Activated T-cell treated with anti-CD3 and anti-CD28 coated beads, Interleukin-2, amount 50 U/mL, for 4 hours (primary cell): ENCODE measurements around the gene SLC17A7. TPM values are rescaled to one million over a fixed set of nuclear protein-coding genes. Genes with fewer than 3 reads are reported as not detected.
"Not testable (repeated sequence)": the region's sequence is repeated elsewhere in the genome, so short reads cannot be mapped to it uniquely, and the experiment has no call there.

Experiments used
- ATAC-seq, 2 donors: fragments of 200-7000 bp; cut with Tn5 transposase; one replicate each; pipeline ENCODE4 v1.10.0; 2021
- DNase-seq: peaks from one replicate; pipeline ENCODE4 v3.0.0-alpha.2; 2020
- H3K27me3 Mint-ChIP-seq: one replicate; pipeline ENCODE4 v1.8.0; 2021; ENCODE audit warnings: low read depth, mixed read lengths
- H3K36me3 Mint-ChIP-seq: one replicate; pipeline ENCODE4 v1.8.0; 2022; ENCODE audit warnings: mixed read lengths; ENCODE audit not compliant: insufficient read depth
- H3K4me1 Mint-ChIP-seq: one replicate; pipeline ENCODE4 v1.8.0; 2021; ENCODE audit warnings: low read depth, mixed read lengths
- H3K4me3 Mint-ChIP-seq: one replicate; pipeline ENCODE4 v1.8.0; 2021; ENCODE audit warnings: mild to moderate bottlenecking, moderate library complexity, mixed read lengths
- H3K9me3 Mint-ChIP-seq: one replicate; pipeline ENCODE4 v1.8.0; 2021; ENCODE audit warnings: mixed read lengths
- total RNA-seq, 3 donors: library from RNA; stranded (reverse); gene quantifications; one replicate each; pipeline ENCODE4 v1.2.1, GENCODE V29; 2021

The SLC17A7 gene
- total RNA-seq, 3 donors from 2014 or later = 0.08 to 0.13 TPM; not detected in 1

DNA sequence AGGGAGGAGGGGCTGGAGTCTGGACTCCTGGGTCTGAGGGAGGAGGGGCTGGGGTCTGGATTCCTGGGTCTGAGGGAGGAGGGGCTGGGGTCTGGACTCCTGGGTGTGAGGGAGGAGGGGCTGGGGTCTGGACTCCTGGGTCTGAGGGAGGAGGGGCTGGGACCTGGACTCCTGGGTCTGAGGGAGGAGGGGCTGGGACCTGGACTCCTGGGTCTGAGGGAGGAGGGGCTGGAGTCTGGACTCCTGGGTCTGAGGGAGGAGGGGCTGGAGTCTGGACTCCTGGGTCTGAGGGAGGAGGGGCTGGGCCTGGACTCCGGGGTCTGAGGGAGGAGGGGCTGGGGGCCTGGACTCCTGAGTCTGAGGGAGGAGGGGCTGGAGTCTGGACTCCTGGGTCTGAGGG, 19.8 kb upstream of the SLC17A7 start:
- not testable (repeated sequence) for H3K4me1 Mint-ChIP-seq, H3K4me3 Mint-ChIP-seq, ATAC-seq

DNA sequence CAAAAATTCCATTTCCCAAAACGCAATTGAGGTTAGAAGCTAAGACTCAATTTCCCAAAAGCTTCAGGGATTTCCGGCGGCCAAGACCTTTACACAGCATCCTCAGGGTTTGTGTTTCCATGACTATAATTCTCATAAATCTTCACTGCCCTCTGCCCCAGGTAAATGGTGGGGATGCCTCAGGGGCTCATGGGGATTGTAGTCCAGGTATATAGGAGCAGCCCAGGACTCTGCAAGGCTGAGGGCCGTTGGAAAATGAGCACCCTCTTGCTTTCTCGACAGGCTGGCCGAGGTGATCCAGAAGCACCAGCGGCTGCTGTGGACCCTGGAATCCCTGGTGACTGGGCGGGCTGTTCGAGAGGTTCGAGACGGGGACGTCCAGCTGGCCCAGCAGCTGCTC, 18.1 kb upstream of the SLC17A7 start:
- no peaks in the 10 kb centered on the region for H3K27me3 Mint-ChIP-seq
- H3K4me1 Mint-ChIP-seq = peaks cover 7% of the 10 kb centered on the region
- peaks cover 7% of the 10 kb centered on the region for H3K36me3 Mint-ChIP-seq
- DNase-seq (no peak), ATAC-seq (no peak)
- no peaks in the 10 kb centered on the region for H3K9me3 Mint-ChIP-seq
- H3K4me3 Mint-ChIP-seq = no peak overlapping the region

More for the DNA sequence above, 19.8 kb upstream of the SLC17A7 start:
- H3K36me3 Mint-ChIP-seq, DNase-seq, H3K27me3 Mint-ChIP-seq, H3K9me3 Mint-ChIP-seq: not testable (repeated sequence)

DNA sequence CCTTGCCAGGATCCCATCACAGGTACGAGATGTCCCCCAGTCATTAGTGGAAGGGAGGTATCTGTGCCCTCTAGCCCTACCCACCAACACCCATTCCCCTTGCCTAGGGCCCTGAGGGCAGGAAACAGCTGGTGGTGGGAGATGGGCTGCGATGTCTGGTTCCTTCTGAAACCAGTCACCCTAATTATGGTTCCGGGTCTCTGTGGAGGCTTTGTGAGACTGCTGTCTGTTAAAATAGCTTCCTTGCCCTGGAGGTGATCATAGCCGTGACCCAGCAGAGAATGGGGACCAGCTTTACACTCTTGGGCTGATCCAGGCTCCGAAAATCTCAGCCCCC, 17.2 kb upstream of the SLC17A7 start:
- Mint-ChIP-seq H3K4me1 (peaks cover 8% of the 10 kb centered on the region), H3K36me3 (peaks cover 7% of the 10 kb centered on the region), H3K4me3 (no peak overlapping the region), H3K27me3 (no peaks in the 10 kb centered on the region), H3K9me3 (no peaks in the 10 kb centered on the region)
- no peak for DNase-seq
- no peak for ATAC-seq

DNA sequence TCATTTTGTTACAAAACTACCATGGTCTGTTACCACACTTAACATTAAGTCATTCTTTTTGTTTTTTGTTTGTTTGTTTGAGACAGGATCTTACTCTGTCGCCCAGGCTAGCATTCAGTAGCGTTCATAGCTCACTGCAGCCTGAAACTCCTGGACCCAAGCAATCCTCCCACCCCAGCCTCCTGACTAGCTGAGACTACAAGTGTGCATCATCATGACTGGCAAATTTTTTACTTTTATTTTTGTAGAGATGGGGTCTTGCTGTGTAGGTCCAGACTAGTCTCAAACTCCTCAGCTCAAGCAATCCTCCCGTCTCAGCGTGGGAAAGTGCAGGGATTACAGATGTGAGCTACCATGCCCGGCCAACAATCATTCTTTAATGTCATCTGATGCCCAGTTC, 15.0 kb upstream of the SLC17A7 start:
- Mint-ChIP-seq H3K27me3 (no peaks in the 10 kb centered on the region), H3K4me1 (peaks cover 22% of the 10 kb centered on the region), H3K4me3 (peak overlapping the region; percentile 31), H3K9me3 (no peaks in the 10 kb centered on the region), H3K36me3 (peaks cover 7% of the 10 kb centered on the region)
- ATAC-seq (no peak), DNase-seq (no peak)

DNA sequence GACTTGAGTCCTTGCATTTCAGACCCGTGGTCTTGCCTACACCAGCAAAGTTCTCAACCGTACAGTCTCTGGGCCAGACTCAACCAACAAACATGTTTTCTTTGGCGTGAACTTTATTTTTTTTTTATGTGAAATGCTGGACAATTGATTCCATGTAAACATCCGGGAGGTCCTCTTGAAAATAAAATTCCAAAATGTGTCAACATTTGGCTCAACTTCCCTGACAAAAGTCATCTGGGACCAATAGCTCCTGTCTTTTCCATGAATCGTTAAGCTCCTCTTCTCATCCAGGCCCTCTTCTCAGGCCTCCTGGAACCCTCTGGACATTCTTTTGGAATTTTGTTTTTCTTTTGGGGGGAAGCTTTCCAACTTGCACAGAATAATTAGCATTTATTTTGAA, 14.4 kb upstream of the SLC17A7 start:
- peaks cover 7% of the 10 kb centered on the region for H3K36me3 Mint-ChIP-seq
- no peak for DNase-seq
- no peaks in the 10 kb centered on the region for H3K27me3 Mint-ChIP-seq
- peaks cover 25% of the 10 kb centered on the region for H3K4me1 Mint-ChIP-seq
- no peaks in the 10 kb centered on the region for H3K9me3 Mint-ChIP-seq
- no peak for ATAC-seq
- H3K4me3 Mint-ChIP-seq = peak overlapping the region; percentile 31

DNA sequence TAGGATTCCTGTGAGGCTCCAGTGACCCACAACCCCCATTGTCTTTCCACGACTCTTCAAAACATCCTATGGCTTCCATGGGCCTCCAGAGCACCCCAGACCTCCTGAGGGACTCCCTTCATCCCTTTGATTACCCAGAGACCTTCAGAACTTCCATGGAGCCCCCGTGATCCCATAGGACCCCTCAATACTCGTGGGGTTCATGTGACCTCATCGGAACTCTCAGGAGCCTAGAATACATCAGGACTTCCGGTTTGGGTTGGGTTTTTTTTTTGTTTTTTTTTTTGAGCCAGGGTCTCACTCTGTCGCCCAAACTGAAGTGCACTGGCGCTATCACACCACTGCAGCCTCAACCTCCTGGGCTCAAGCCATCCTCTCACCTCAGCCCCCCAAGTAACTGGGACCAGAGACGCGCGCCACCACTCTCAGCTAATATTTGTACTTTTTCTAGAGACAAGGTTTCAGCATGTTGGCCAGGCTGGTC, 12.5 kb upstream of the SLC17A7 start:
- peaks cover 40% of the 10 kb centered on the region for H3K4me1 Mint-ChIP-seq

DNA sequence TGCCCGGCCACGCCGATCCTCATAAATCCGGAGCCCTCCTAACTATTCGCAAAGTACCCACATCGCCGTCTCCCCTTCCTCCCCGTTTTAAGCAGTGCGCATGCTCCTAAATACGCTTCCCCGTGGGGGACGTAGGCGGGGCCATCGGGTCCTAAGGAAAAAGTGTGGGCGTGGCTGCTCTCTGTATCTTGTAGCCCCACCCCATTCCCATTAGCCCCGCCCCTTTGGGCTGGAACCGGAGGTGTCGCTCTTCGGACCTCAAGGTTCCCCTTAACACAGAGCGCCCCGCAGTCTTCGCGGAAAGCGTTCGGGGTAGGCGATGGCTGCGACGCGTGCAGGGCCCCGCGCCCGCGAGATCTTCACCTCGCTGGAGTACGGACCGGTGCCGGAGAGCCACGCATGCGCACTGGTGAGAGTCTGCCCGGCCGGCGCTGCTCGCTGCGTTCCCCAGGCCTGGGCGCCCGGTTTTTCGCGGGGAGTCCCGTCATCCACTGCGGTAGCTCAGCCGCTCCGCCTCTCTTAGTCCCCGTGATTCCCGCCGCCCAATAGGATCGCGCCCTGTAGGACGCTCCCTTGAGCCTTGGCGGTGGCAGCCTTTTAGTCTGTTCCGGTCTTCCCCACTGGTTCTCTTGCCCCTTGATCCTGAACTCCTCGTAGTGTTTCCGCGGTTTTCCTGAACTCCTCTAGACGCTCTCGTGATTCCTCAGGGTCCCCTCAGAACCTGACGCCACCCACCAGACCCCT, 11.9 kb upstream of the SLC17A7 start, which contains the start of gene ALDH16A1:
ALDH16A1 (plus strand) TSS at position 213 of the 744 bp plus-strand sequence; CDS start at position 320, 107 bp downstream.
- Mint-ChIP-seq H3K27me3 (no peaks in the 10 kb centered on the region), H3K9me3 (no peaks in the 10 kb centered on the region), H3K36me3 (peaks cover 14% of the 10 kb centered on the region), H3K4me3 (peak within 1 kb of the TSS; percentile 92), H3K4me1 (peaks cover 46% of the 10 kb centered on the region)
- DNase-seq (peak; percentile 97), ATAC-seq (peak; percentile 89 to 94)

More for the DNA sequence above, 12.5 kb upstream of the SLC17A7 start:
- DNase-seq (no peak), ATAC-seq (no peak)
- no peaks in the 10 kb centered on the region for H3K9me3 Mint-ChIP-seq
- H3K36me3 Mint-ChIP-seq = peaks cover 9% of the 10 kb centered on the region
- H3K27me3 Mint-ChIP-seq = no peaks in the 10 kb centered on the region
- H3K4me3 Mint-ChIP-seq = peak overlapping the region; percentile 92

DNA sequence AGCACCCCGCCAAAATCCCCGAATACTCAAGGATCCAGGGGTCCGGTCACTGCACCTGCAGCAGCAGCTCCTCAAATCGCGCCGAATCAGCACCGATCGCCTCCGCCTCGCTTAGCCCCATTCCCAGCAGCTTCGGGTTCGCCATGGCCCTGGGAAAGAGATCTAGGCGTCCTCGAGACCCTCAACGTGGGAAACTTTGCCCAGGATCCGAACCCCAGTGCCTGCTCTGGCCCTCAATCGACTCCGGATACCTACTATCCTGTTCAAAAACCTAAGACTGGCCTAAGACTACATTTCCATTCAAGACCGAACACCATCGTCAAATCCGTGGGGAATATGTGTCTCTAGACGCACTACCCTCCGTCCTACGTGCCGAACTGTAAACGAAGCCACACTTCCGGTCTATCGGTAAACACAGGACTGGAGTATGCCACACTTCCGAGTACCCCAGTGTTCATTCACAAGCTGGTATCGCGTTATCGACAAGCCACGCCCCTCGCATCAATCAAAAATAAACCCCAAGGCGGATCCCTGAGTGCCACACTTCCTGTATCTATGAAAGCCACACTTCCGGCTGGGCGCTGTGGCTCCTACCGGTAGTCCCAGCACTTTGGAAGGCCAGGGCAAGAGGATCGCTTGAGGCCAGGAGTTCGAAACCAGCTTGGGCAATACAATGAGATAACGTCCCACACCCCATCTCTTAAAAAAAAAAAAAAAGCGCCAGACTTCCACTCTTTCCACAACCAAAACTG, 10.3 kb upstream of the SLC17A7 start, which contains the start of gene PIH1D1:
PIH1D1 (minus strand) TSS at position 385 of the 752 bp plus-strand sequence; CDS start at position 145, 240 bp downstream.
- peak; percentile 73 to 75 for ATAC-seq
- Mint-ChIP-seq H3K9me3 (no peaks in the 10 kb centered on the region), H3K4me1 (peaks cover 46% of the 10 kb centered on the region), H3K4me3 (peak within 1 kb of the TSS; percentile 92), H3K27me3 (no peaks in the 10 kb centered on the region), H3K36me3 (peaks cover 13% of the 10 kb centered on the region)
- DNase-seq = peak; percentile 92

DNA sequence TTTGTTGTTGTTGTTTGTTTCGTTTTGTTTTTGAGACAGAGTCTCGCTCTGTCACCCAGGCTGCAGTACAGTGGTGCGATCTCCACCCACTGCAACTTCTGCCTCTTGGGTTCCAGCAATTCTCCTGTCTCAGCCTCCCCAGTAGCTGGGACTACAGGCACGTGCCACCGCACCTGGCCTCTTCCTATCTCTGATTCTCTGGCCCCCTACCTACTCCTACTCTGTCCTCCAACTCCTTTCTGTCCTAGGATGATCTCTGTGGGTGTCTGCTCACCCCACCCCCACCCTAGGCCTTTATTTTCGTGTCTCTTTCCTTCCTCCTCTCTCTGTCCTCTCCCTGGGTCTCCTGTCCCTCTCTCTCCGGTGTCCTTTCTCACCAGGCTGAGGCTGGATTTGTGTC, 9.1 kb upstream of the SLC17A7 start:
- Mint-ChIP-seq H3K27me3 (no peaks in the 10 kb centered on the region), H3K36me3 (peaks cover 10% of the 10 kb centered on the region), H3K4me3 (peak overlapping the region; percentile 92), H3K9me3 (no peaks in the 10 kb centered on the region), H3K4me1 (peaks cover 40% of the 10 kb centered on the region)
- DNase-seq (no peak), ATAC-seq (no peak)

DNA sequence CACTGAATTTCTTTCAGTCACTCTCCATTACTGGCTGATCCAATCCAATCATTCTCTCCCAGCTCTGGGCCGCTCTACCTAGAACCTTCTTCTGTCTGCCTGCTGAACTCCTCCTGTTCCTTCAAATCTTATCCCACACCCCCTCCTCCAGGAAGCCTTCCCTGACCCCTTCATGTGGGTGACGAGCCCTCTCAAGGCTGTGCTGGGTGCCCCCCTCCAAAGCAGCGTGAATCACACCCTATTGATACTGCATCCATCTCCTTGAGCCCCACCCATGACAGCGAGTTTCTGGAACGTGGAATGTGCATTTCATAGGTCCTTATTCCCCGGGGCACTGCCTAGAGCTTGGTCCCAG, 7.1 kb upstream of the SLC17A7 start:
- no peak for DNase-seq
- no peaks in the 10 kb centered on the region for H3K9me3 Mint-ChIP-seq
- no peaks in the 10 kb centered on the region for H3K27me3 Mint-ChIP-seq
- peaks cover 10% of the 10 kb centered on the region for H3K36me3 Mint-ChIP-seq
- no peak for ATAC-seq
- no peak overlapping the region for H3K4me3 Mint-ChIP-seq
- peaks cover 48% of the 10 kb centered on the region for H3K4me1 Mint-ChIP-seq

DNA sequence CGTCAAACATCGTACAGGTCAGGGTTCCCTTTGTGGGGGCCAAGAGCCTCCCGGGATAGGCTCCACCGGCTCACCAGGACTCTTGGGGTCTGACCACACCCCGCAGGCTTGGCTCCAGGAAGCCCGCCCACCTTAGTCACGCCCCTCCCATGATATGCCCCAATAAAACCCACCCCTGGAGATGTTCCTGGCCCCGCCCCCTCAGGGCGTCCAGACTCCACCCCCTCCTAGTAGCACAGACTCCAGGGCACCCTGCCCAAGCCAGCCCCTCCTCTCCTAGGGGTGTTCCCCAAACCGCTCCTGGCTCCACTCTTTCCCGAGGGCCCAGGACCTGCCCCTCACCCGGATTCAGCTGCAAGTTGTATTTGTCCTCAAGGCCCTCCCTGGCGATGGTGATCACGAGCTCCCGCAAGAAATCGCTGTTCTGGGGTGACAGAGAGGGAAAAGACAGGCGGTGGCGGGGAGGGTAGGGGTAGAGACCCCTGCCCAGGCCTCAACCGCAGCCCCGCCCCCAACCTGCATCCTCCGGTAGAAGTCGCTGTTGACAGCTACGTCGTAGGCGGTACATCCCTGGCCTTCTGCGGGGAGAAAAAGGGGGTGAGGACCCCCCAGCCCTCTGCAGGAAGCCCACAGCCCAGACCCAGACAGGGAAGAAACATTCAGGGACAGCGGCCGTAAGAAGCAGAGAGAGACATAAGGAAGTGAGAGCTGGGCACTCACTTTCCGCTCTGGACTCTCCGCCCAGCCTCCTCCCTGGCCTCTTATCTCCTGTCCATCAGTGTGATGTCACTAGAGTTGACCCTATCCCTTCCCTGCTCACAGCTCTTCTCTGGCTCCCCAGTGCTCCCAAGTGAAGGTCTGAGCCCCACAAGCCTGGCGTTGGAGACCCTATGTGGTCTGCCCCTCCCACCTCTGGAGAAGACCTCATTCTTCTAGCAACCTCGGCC, 6.4 kb upstream of the SLC17A7 start:
- H3K9me3 Mint-ChIP-seq = no peaks in the 10 kb centered on the region
- no peak for ATAC-seq
- peaks cover 45% of the 10 kb centered on the region for H3K4me1 Mint-ChIP-seq
- DNase-seq = no peak
- no peak overlapping the region for H3K4me3 Mint-ChIP-seq
- H3K27me3 Mint-ChIP-seq = peaks cover 2% of the 10 kb centered on the region
- H3K36me3 Mint-ChIP-seq = peaks cover 10% of the 10 kb centered on the region

DNA sequence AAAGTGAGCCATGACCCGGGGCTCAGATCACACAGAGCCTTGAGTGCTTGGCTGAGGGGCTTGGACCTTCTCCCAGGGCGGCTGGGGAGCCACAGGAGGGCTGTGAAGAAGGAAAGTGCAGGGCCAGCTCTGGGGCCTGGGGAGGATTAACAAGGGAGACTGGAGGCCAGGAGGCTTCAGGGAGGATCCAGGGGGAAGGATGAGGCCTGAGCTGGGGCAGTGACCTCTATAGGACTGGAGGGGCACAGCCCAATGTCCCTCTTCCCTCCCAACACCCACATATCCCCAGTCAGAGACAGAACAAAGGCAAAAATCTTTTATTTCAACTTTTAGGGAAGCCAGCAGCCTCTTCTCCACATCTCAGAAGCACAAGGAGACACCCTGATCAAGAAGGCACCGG, 4.7 kb upstream of the SLC17A7 start:
- Mint-ChIP-seq H3K4me1 (peaks cover 44% of the 10 kb centered on the region), H3K36me3 (peaks cover 10% of the 10 kb centered on the region), H3K9me3 (no peaks in the 10 kb centered on the region), H3K4me3 (no peak overlapping the region), H3K27me3 (peaks cover 15% of the 10 kb centered on the region)
- DNase-seq (no peak), ATAC-seq (no peak)

DNA sequence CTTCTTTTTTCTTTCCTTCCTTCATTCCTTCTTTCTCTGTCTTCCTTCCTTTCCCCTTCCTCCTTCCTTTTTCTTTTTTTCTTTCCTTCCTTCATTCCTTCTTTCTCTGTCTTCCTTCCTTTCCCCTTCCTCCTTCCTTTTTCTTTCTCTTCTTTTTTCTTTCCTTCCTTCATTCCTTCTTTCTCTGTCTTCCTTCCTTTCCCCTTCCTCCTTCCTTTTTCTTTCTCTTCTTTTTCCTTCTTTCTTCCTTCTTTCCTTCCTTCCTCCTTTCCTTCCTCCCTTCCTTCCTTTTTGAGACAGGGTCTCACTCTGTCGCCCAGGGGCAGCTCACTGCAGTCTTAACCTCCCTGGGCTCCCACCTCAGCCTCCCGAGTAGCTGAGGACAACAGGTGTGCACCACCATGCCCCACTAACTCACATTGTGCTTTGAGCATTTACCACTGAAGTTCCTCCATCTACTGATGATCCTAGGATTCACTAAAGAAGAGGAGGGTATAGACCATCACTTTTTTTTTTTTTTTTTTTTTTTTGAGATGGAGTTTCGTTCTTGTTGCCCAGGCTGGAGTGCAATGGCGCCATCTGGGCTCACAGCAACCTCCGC, 2.9 kb upstream of the SLC17A7 start:
- not testable (repeated sequence) for H3K36me3 Mint-ChIP-seq
- H3K4me1 Mint-ChIP-seq = peaks cover 35% of the 10 kb centered on the region

More for the DNA sequence above, 2.9 kb upstream of the SLC17A7 start:
- not testable (repeated sequence) for H3K9me3 Mint-ChIP-seq, ATAC-seq, DNase-seq
- H3K4me3 Mint-ChIP-seq = peak overlapping the region; percentile 78
- H3K27me3 Mint-ChIP-seq = peaks cover 32% of the 10 kb centered on the region
